Keratinocyte (primary cell): ENCODE results near the gene SP140. TPM values are rescaled to one million over a fixed set of nuclear protein-coding genes. Genes with fewer than 3 reads are reported as not detected.

Source experiments
- DNase-seq: peaks from one replicate; pipeline ENCODE4 v3.0.0-alpha.2; 2011; ENCODE audit warnings: low read depth, missing footprints, low spot score
- FAIRE-seq: peaks from 2 replicates; lab custom pipeline; 2011; peaks lifted over from hg19 to GRCh38; lab: Jason Lieb, UNC
- H2AFZ ChIP-seq: 2 replicates; pipeline ENCODE4 v1.6.0; 2012; ENCODE audit warnings: low read length, control low read depth, inconsistent platforms; ENCODE audit not compliant: control insufficient read depth
- H3K27ac ChIP-seq: 2 replicates; pipeline ENCODE4 v1.5.1; 2011; ENCODE audit warnings: low read length; ENCODE audit not compliant: control insufficient read depth, insufficient read depth
- H3K27me3 ChIP-seq: 3 replicates; pipeline ENCODE4 v1.6.0; 2011; ENCODE audit warnings: low read length; ENCODE audit not compliant: control insufficient read depth, insufficient read depth; ENCODE audit errors: extremely low read depth
- H3K36me3 ChIP-seq, 2 experiments: 2 replicates in 1 of 2; 3 replicates in 1 of 2; pipeline ENCODE4 v1.5.1; 2011; ENCODE audit warnings: low read length in 2 of 2, mild to moderate bottlenecking in 1 of 2; ENCODE audit not compliant: control insufficient read depth in 2 of 2, insufficient read depth in 2 of 2; ENCODE audit errors: extremely low read depth in 1 of 2
- H3K4me1 ChIP-seq: 3 replicates; pipeline ENCODE4 v1.5.1; 2011; ENCODE audit warnings: low read length; ENCODE audit not compliant: control insufficient read depth, insufficient read depth; ENCODE audit errors: extremely low read depth
- H3K4me2 ChIP-seq: 3 replicates; pipeline ENCODE4 v1.6.0; 2011; ENCODE audit warnings: low read depth, low read length; ENCODE audit not compliant: control insufficient read depth, insufficient read depth; ENCODE audit errors: extremely low read depth
- H3K4me3 ChIP-seq, 3 experiments: fragments of 200-600 bp in 1 of 3; sonication (generic) in 1 of 3; 2 replicates in 2 of 3; 3 replicates in 1 of 3; pipeline ENCODE4 v1.5.1; 2011 to 2016; ENCODE audit warnings: low read length in 3 of 3, mild to moderate bottlenecking in 3 of 3, control low read depth in 2 of 3, inconsistent platforms in 1 of 3, low read depth in 1 of 3, mixed read lengths in 1 of 3, mixed run types in 1 of 3, moderate library complexity in 1 of 3; ENCODE audit not compliant: control insufficient read depth in 2 of 3, insufficient read depth in 2 of 3; ENCODE audit errors: extremely low read depth in 1 of 3
- H3K79me2 ChIP-seq: 2 replicates; pipeline ENCODE4 v1.6.0; 2012; ENCODE audit warnings: low read length; ENCODE audit not compliant: control insufficient read depth, insufficient read depth
- H3K9ac ChIP-seq: 3 replicates; pipeline ENCODE4 v1.6.0; 2011; ENCODE audit warnings: low read length; ENCODE audit not compliant: control insufficient read depth, insufficient read depth; ENCODE audit errors: extremely low read depth
- H3K9me1 ChIP-seq: 3 replicates; pipeline ENCODE4 v1.6.0; 2011; ENCODE audit warnings: low read length; ENCODE audit not compliant: control insufficient read depth, insufficient read depth; ENCODE audit errors: extremely low read depth
- H3K9me3 ChIP-seq: 2 replicates; pipeline ENCODE4 v1.5.1; 2012; ENCODE audit warnings: low read depth, low read length; ENCODE audit not compliant: control insufficient read depth
- H4K20me1 ChIP-seq: 3 replicates; pipeline ENCODE4 v1.6.0; 2011; ENCODE audit warnings: low read length; ENCODE audit not compliant: control insufficient read depth, insufficient read depth; ENCODE audit errors: extremely low read depth
- CTCF ChIP-seq, 3 experiments: IDR thresholded peaks in 1 of 3; conservative IDR thresholded peaks in 1 of 3; optimal IDR thresholded peaks in 1 of 3; 2 replicates in 2 of 3; 3 replicates in 1 of 3; pipeline versions ENCODE3 to v1.5.1; 2011; ENCODE audit warnings: low read length in 3 of 3, mild to moderate bottlenecking in 3 of 3, moderate library complexity in 2 of 3, control low read depth in 1 of 3, inconsistent platforms in 1 of 3; ENCODE audit not compliant: insufficient read depth in 2 of 3; ENCODE audit errors: extremely low read depth in 1 of 3
- EZH2 ChIP-seq: IDR thresholded peaks from one replicate; pipeline ENCODE4 v1.6.1; 2012; ENCODE audit warnings: inconsistent platforms, mild to moderate bottlenecking, low read length, moderate library complexity
- dilution Hi-C: fragments of 300-500 bp; cut with MboI; formaldehyde crosslinking; loops from one replicate; pipeline ENCODE4 v1.7.0; 2020; ENCODE audit warnings: low sequenced_read_pairs; ENCODE audit not compliant: extremely low pct_ligation_motif_present
- polyA plus RNA-seq, 5 experiments: library from polyadenylated mRNA; depleted of rRNA in 3 of 5; stranded (reverse) in 3 of 5; stranded (forward) in 1 of 5; unstranded in 1 of 5; fragments of >200 nt; gene quantifications; 1 replicate in 1 of 5; 2 replicates in 3 of 5; 3 replicates in 1 of 5; pipeline versions ENCODE4 v1.2.1 to v1.2.3, GENCODE V29; 2011 to 2012; ENCODE audit warnings: missing spikeins in 2 of 5, low read depth in 1 of 5, low replicate concordance in 1 of 5

Gene SP140
- polyA plus RNA-seq, 1 donor (not counting 4 experiments of a cell fraction or from before 2014, with no cell fraction given): 1.2 TPM

- no peak for TF ChIP-seq EZH2
- TF ChIP-seq CTCF (optimal IDR thresholded peaks at IDR 0.05 in 1 of 3, IDR thresholded peaks at IDR 0.05 in 1 of 3, conservative IDR thresholded peaks at IDR 0.05 in 1 of 3; ENCODE audit: extremely low read depth in 1 of 3, insufficient read depth in 2 of 3, low read length in 3 of 3): no peak
- Histone ChIP-seq H3K9me3 (no peaks in the 10 kb centered on the region), H3K27ac (no peak overlapping the region), H3K9me1 (no peaks in the 10 kb centered on the region), H3K4me1 (peaks cover 16% of the 10 kb centered on the region), H3K36me3 (no peaks in the 10 kb centered on the region), H3K4me2 (no peak overlapping the region), H4K20me1 (no peaks in the 10 kb centered on the region), H3K27me3 (no peaks in the 10 kb centered on the region), H3K4me3 (no peak overlapping the region), H3K79me2 (peaks cover 10% of the 10 kb centered on the region), H2AFZ (no peak overlapping the region), H3K9ac (no peak overlapping the region)
- dilution Hi-C loops: no loop called here
- DNase-seq (no peak), FAIRE-seq (no peak)
These were observed 100.0 kb downstream of the SP140 start for GRCh38 chr2:230325316-230326243.

- H4K20me1 ChIP-seq: no peaks in the 10 kb centered on the region
- dilution Hi-C loops: no loop called here
- H3K27ac ChIP-seq: peak within 1 kb of the TSS; percentile 83
- no peak for TF ChIP-seq CTCF (optimal IDR thresholded peaks at IDR 0.05 in 1 of 3, IDR thresholded peaks at IDR 0.05 in 1 of 3, conservative IDR thresholded peaks at IDR 0.05 in 1 of 3; ENCODE audit: extremely low read depth in 1 of 3, insufficient read depth in 2 of 3, low read length in 3 of 3)
- no peak for TF ChIP-seq EZH2
- peak within 1 kb of the TSS; percentile 37 to 91 (median 84) for H3K4me3 ChIP-seq
- H3K9ac ChIP-seq: peak within 1 kb of the TSS; percentile 76
- peak within 1 kb of the TSS; percentile 97 for H3K4me2 ChIP-seq
- H3K79me2 ChIP-seq: peaks cover 10% of the 10 kb centered on the region
- no peaks in the 10 kb centered on the region for H3K9me1 ChIP-seq
- DNase-seq (peak; percentile 7), FAIRE-seq (peak; percentile 68)
- no peaks in the 10 kb centered on the region for H3K9me3 ChIP-seq
- no peaks in the 10 kb centered on the region for H3K27me3 ChIP-seq
- no peaks in the 10 kb centered on the region for H3K36me3 ChIP-seq
- peak within 1 kb of the TSS; percentile 96 for H2AFZ ChIP-seq
- H3K4me1 ChIP-seq: peaks cover 16% of the 10 kb centered on the region
These were observed 101.2 kb downstream of the SP140 start, which contains the start of gene SP140L for GRCh38 chr2:230326453-230327417. TSS of gene SP140L (plus strand) at chr2:230327193. CDS start at chr2:230327270, 77 bp downstream.
